ENCODE data around the gene ANGPTL4. TPM values are rescaled to one million over a fixed set of nuclear protein-coding genes. Genes with fewer than 3 reads are reported as not detected.

Gene ANGPTL4
- total and polyA plus RNA-seq, 2 of the 13 experiments (the other 11 are each of a cell fraction or from before 2014, with no cell fraction given): 0.80 to 21.7 TPM

DNA sequence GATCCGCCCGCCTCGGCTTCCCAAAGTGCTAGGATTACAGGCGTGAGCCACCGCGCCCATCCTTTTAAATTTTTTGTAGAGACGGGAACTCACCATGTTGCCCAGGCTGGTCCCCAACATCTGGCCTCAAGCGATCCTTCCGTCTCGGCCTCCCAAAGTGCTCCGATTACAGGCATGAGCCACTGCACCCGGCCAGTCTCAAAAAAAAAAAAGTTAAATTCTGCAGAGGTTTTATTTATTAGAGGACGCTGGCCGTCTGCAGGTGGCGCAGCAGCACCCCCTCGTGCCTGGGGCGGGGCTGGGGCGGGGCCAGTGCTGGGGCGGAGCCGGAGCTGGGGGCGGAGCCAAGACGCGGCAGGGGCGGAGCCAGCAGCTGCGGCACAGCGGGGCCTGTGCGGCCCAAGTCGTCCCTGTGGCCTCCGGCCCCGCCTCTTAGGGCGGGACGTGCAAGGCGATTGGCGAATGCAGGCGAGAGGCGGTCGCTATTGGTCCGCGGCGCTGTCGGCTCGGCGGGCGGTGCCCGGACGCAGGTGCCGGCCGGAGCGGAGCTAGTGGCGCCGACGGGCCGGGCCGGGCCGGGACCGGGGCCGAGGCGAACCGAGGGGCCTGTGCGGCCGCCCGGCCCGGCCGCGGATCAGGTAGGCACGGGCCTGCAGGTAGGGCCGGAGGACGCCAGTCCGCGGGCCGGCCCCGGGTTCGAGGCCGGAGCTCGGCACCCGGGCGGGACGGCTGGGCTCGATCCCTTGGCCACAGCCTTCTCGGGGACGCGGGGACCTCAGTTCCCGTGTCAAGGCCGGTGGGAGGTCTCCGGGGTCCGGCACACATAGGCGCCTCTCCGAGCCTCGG, 49.1 kb downstream of the ANGPTL4 start, which contains the start of gene MARCHF2 (continued):
- TF ChIP-seq RERE (CRISPR knock-in tag; IDR thresholded peaks at IDR 0.05; ENCODE audit: low read depth) (no peak), ISX (CRISPR knock-in tag; conservative IDR thresholded peaks at IDR 0.05) (no peak), SRSF9 (IDR thresholded peaks at IDR 0.05; ENCODE audit: borderline replicate concordance, insufficient read depth, low read depth, low read length, poor library complexity, severe bottlenecking) (no peak), SOX13 (IDR thresholded peaks at IDR 0.05) (no peak), SOX13 (CRISPR knock-in tag; conservative IDR thresholded peaks at IDR 0.05 in 1 of 2, IDR thresholded peaks at IDR 0.05 in 1 of 2) (no peak), KDM6A (CRISPR knock-in tag; IDR thresholded peaks at IDR 0.05; ENCODE audit: low read depth) (no peak), ZNF446 (CRISPR knock-in tag; IDR thresholded peaks at IDR 0.05) (no peak), BRF2 (CRISPR knock-in tag; IDR thresholded peaks at IDR 0.05) (no peak), DR1 (CRISPR knock-in tag; IDR thresholded peaks at IDR 0.05) (no peak), NPAS2 (CRISPR knock-in tag; IDR thresholded peaks at IDR 0.05; ENCODE audit: borderline replicate concordance) (no peak), ZNF850 (CRISPR knock-in tag; conservative IDR thresholded peaks at IDR 0.05) (no peak)
- TF ChIP-seq, protein P1, sequence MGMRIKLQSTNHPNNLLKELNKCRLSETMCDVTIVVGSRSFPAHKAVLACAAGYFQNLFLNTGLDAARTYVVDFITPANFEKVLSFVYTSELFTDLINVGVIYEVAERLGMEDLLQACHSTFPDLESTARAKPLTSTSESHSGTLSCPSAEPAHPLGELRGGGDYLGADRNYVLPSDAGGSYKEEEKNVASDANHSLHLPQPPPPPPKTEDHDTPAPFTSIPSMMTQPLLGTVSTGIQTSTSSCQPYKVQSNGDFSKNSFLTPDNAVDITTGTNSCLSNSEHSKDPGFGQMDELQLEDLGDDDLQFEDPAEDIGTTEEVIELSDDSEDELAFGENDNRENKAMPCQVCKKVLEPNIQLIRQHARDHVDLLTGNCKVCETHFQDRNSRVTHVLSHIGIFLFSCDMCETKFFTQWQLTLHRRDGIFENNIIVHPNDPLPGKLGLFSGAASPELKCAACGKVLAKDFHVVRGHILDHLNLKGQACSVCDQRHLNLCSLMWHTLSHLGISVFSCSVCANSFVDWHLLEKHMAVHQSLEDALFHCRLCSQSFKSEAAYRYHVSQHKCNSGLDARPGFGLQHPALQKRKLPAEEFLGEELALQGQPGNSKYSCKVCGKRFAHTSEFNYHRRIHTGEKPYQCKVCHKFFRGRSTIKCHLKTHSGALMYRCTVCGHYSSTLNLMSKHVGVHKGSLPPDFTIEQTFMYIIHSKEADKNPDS (CRISPR knock-in tag; IDR thresholded peaks at IDR 0.05): no peak
- TF ChIP-seq, protein P2, sequence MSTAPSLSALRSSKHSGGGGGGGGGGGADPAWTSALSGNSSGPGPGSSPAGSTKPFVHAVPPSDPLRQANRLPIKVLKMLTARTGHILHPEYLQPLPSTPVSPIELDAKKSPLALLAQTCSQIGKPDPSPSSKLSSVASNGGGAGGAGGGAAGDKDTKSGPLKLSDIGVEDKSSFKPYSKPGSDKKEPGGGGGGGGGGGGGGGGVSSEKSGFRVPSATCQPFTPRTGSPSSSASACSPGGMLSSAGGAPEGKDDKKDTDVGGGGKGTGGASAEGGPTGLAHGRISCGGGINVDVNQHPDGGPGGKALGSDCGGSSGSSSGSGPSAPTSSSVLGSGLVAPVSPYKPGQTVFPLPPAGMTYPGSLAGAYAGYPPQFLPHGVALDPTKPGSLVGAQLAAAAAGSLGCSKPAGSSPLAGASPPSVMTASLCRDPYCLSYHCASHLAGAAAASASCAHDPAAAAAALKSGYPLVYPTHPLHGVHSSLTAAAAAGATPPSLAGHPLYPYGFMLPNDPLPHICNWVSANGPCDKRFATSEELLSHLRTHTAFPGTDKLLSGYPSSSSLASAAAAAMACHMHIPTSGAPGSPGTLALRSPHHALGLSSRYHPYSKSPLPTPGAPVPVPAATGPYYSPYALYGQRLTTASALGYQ (CRISPR knock-in tag; IDR thresholded peaks at IDR 0.05): no peak
- TF ChIP-seq, protein P3, sequence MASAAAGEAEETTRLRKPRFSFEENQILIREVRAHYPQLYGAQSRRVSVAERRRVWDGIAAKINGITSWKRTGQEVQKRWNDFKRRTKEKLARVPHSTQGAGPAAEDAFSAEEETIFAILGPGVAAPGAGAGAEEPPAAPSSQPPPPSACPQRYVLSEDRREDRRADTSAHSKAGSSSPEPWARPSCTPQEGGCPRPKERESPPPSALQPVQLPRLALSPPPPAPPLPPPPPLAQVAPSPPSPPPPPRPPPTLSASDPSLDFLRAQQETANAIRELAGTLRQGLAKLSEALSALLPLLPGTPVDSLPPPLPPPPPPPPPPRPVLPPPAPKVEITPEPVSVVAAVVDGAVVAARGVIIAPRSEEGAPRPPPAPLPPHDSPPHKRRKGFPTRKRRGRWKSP (CRISPR knock-in tag; IDR thresholded peaks at IDR 0.05): no peak
